Measurements from ENCODE around the gene NYAP2.
A peak's percentile ranks its signal among the peaks of the same experiment; 100 is the strongest.

Gene NYAP2

GRCh38 chr2:225640550-225640949 is 241.0 kb downstream of the NYAP2 start:
- DNase-seq (ENCODE audit: low read depth, low spot score): no peak
- ChIA-PET POLR2A (no interaction called here), CTCF (interaction anchor here (0.5 kb wide), 1 partner anchor 24 kb away, joined by 3 read pairs; no protein-coding TSS in a partner anchor)
- H3K4me3 ChIP-seq (ENCODE audit: low read depth, low read length): no peak overlapping the region
- no peak for TF ChIP-seq CTCF (IDR thresholded peaks at IDR 0.05; ENCODE audit: insufficient read depth, low read length, missing control alignments)

GRCh38 chr2:225649274-225649673 is 249.8 kb downstream of the NYAP2 start:
- CTCF ChIA-PET: interaction anchor here (0.5 to 1.4 kb wide), 2 partner anchors 11 to 785 kb away, joined by 3 read pairs; no protein-coding TSS in a partner anchor
- no peak for DNase-seq (ENCODE audit: low read depth, low spot score)
- POLR2A ChIA-PET: no interaction called here
- TF ChIP-seq CTCF (IDR thresholded peaks at IDR 0.05; ENCODE audit: insufficient read depth, low read length, missing control alignments): no peak
- no peak overlapping the region for H3K4me3 ChIP-seq (ENCODE audit: low read depth, low read length)

DNA sequence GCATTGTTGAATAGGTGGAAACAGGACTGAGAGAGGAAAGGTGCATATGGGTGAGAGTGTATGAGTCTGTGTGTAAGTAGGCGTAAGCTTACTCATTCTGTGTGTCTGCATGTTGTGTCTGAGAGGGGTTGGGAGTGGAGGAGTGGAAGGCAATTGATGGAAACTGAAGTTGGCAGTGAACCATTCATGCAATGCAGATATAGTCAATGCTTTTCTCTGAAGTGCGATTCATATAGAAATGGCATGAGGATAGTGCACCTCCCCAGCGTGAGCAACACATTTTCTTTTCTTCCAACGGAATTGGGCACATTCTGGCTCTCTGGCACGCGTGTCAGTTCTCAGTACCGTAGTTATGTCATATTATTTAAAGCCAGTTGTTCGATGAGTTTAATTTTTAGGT is 250.5 kb downstream of the NYAP2 start:
- TF ChIP-seq CTCF (IDR thresholded peaks at IDR 0.05; ENCODE audit: insufficient read depth, low read length, missing control alignments): no peak
- no peak overlapping the region for H3K4me3 ChIP-seq (ENCODE audit: low read depth, low read length)
- CTCF ChIA-PET: interaction anchor here (0.9 to 2.1 kb wide), 3 partner anchors 10 to 528 kb away, joined by 3 to 14 read pairs (median 3); no protein-coding TSS in a partner anchor
- DNase-seq (ENCODE audit: low read depth, low spot score): no peak
- POLR2A ChIA-PET: no interaction called here

- ChIA-PET POLR2A (no interaction called here), CTCF (interaction anchor here (0.6 to 6.0 kb wide), 24 partner anchors 9 to 1578 kb away, joined by 3 to 87 read pairs (median 4); no protein-coding TSS in a partner anchor)
- TF ChIP-seq CTCF (IDR thresholded peaks at IDR 0.05; ENCODE audit: insufficient read depth, low read length, missing control alignments): peak; percentile 75
- no peak overlapping the region for H3K4me3 ChIP-seq (ENCODE audit: low read depth, low read length)
- no peak for DNase-seq (ENCODE audit: low read depth, low spot score)
Measured at GRCh38 chr2:225660262-225661131, 261.0 kb downstream of the NYAP2 start.

DNA sequence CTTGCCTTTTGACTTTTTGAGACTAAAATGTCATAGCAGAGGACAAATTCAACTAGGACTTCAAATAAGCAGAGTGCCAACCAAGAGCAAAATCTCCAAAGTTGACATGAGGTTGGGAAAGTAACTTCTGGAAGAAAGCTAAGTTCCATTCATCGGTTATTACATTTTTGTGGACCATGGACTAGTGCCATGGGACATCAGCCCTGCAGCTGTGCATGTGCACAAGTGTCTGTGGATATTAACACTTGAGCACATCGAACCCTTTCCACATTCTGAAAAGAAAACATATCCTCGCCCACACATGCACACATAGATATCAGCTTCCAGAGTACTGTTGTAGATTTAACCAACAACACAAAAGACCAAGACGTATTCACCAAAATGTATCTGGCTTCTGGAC is 262.6 kb downstream of the NYAP2 start:
- ChIA-PET POLR2A (no interaction called here), CTCF (interaction anchor here (0.9 to 6.0 kb wide), 7 partner anchors 11 to 1576 kb away, joined by 3 to 87 read pairs (median 3); no protein-coding TSS in a partner anchor)
- DNase-seq (ENCODE audit: low read depth, low spot score): no peak
- no peak for TF ChIP-seq CTCF (IDR thresholded peaks at IDR 0.05; ENCODE audit: insufficient read depth, low read length, missing control alignments)
- H3K4me3 ChIP-seq (ENCODE audit: low read depth, low read length): no peak overlapping the region

- CTCF ChIA-PET: interaction anchor here (1.1 to 3.8 kb wide), 7 partner anchors 14 to 1440 kb away, joined by 3 to 19 read pairs (median 8); no protein-coding TSS in a partner anchor
- POLR2A ChIA-PET: no interaction called here
- DNase-seq (ENCODE audit: low read depth, low spot score): no peak
- no peak overlapping the region for H3K4me3 ChIP-seq (ENCODE audit: low read depth, low read length)
- no peak for TF ChIP-seq CTCF (IDR thresholded peaks at IDR 0.05; ENCODE audit: insufficient read depth, low read length, missing control alignments)
Measured at GRCh38 chr2:225667445-225667844, 267.9 kb downstream of the NYAP2 start.
